Measurements from ENCODE around the gene EXTL2.
"Not testable (repeated sequence)": the region's sequence is repeated elsewhere in the genome, so short reads cannot be mapped to it uniquely, and the experiment has no call there.

The EXTL2 gene

DNA sequence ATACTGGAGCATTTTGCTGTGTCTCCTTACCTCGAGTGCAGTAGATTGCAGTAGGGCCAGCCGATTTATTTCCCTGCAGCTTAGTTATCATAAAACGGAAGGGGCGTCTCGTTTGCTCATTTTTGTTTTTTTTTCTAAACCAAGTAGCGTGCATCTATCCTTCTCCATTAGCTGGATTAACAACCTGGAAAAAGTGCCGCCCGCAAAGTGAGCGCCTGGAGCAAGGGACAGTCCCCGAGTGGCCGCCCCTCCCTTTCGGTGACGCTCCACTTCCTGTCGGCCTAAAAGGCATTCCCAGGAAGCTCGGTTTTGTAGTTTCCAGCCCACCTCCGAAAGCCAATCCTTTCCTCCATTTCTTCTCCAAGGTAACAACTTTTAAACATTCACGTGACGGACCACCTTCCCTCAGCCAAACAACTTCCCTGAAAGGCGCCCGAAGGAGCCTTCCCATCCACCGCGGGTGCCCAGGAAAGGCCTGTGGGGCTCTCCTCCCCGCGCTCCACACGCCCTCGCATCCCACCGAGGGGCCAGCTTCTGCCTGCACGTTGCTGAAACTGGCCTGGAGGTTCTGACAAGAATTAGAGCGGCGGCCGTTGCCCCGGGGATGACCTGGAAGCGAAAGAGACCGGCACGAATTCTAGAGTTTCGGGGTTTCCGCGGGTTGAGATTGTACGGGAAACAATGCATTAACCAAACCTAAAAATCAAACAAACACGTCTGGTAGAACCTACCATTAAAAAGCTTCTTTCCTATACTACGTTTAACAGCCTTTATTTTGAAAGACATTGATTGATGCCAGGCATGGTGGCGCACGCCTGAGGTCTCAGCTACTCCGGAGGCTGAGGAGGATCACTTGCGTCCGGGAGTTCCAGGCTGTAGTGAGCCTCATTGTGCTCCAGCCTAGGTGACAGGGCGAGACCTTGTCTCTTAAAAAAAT is at the start of gene EXTL2:
Gene EXTL2, minus strand, starts transcription at position 240 of the 937 bp plus-strand sequence. CDS start 6,085 bp downstream, outside the sequence.
- peak; percentile 30 to 69 for DNase-seq (ENCODE audit: low read depth in 2 of 2)

GRCh38 chr1:100943533-100943932 is 48.9 kb upstream of the EXTL2 start:
- DNase-seq (ENCODE audit: low read depth in 2 of 2): no peak

DNA sequence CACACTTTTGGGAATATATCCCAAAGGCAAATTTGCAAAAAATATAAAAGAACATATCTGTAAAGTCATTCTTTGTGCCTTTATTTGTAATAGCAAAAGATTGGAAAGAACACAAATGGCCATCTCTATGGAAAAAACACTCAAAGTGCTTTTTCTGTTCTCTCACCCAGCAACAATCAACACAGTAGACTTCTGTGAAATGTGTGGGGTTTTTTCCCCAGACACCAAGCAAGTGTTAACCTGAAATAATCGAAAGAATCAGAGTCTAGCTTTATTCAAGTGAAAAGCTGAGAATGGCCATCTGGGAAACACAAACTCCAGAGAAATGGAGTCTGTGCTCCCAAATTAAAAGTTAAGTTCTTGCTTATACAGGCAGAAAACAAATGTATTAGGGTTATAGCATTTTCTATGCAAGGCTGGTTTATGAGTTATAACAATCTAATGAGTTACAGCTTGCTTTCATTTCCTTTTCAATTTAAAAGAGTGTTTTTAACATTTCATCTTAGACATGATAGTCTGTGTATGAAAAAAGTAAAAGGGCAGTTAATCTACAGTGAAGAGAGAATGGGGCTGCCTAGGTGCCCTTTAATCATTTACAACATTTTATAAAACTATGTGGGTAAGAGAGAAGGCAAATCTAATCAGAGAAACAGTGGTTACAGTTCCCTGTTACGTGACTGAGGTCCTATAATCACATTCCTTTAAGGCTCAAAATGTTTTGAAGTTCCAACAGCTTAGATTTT is 47.8 kb upstream of the EXTL2 start:
- DNase-seq (ENCODE audit: low read depth in 2 of 2): no peak

DNA sequence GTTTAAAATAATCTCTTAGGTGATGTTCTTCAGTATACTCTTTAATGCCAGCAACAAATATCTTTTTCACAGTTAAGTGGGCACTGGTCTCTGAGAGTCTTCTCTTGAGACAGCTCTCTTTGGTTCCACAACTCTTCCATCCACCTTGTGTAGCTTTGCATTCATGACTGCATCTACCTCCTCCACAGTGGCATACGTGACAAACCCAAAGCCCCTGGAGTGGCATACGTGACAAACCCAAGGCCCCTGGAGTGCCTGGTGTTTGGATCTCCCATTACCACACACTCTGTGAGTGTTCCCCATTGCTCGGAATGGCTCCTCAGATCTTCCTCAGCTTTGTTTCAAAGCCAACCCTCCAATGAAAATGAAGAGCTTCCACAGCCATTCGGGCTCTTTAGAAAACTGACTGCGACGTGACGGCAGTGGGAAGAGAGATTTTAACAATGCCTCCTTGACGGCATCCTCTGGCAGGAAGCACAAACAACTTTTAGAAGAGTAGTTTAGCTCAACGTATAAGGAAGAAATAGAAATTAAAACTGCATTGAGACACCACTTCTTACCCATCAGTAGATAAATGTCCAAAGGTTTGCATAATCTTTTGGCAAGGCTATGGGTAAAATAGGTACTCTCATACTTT is 47.1 kb upstream of the EXTL2 start:
- DNase-seq (ENCODE audit: low read depth in 2 of 2): no peak

DNA sequence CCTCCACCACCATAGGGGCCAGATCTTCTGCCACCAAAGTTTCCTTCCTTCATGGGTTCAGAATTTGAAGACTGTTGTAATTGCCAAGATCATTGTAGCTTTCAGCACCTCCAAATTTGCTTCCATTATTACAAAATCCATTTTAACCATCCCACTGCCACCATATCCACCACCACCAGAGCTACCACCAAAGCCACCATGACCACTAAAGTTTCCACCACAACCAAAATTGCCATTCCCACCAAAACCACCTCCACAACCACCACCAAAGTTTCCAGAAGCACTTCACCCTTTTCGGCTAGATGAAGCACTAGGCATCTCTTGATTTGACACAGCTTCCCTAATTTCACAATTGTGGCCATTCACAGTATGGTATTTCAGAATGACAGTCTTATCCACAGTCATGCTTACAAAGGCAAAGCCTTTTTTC is 46.5 kb upstream of the EXTL2 start:
- DNase-seq (ENCODE audit: low read depth in 2 of 2): peak in 1 of 2 donors; percentile 34

- no peak for DNase-seq (ENCODE audit: low read depth in 2 of 2)
Measured at GRCh38 chr1:100936194-100936967, 41.7 kb upstream of the EXTL2 start.

GRCh38 chr1:100933555-100933954 is 38.9 kb upstream of the EXTL2 start:
- DNase-seq (ENCODE audit: low read depth in 2 of 2): not testable (repeated sequence)

DNA sequence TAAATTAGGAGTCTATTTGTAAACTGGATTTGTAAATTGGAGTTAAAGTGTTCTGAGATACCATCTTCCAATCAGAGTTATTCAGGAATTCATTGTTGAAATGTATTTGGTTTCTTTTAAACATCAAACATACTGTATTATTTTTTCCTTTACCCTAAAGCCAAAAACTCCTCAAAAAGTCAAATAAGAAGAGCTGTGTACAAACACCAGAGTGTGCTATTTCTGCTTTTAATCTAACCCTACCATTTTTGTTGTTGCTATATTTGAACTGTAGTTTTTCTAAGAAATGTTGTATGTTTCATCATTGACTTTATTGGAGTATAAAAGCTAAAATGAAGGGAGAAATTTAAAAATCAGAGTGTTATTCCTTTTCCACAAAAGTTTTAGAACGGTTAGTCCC is 37.1 kb upstream of the EXTL2 start:
- no peak for DNase-seq (ENCODE audit: low read depth in 2 of 2)

- DNase-seq (ENCODE audit: low read depth in 2 of 2): no peak
Measured at GRCh38 chr1:100930494-100930893, 35.9 kb upstream of the EXTL2 start.

- no peak for DNase-seq (ENCODE audit: low read depth in 2 of 2)
Measured at GRCh38 chr1:100928128-100928527, 33.5 kb upstream of the EXTL2 start.

DNA sequence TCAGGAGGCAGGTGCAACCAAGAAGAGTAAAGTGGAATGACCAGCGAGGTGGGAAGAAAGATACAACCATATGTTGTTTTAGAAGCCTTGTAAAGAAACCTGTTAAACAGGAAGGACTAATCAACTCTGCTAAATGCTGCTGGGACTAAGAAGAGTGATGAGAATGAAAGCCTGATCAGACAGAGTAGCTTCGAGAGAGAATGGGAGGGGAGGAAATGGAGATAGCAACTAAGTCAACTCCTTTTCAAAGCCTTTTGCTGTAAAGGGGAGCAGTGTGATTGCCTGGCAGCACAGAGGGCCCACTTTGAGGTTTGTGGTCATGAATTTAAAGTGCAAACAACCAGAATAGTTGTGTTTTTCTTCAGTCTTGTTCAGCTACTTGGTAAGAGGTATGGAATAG is 32.6 kb upstream of the EXTL2 start:
- no peak for DNase-seq (ENCODE audit: low read depth in 2 of 2)

GRCh38 chr1:100926240-100926639 is 31.6 kb upstream of the EXTL2 start:
- DNase-seq (ENCODE audit: low read depth in 2 of 2): no peak

- no peak for DNase-seq (ENCODE audit: low read depth in 2 of 2)
Measured at GRCh38 chr1:100924991-100925390, 30.3 kb upstream of the EXTL2 start.

DNA sequence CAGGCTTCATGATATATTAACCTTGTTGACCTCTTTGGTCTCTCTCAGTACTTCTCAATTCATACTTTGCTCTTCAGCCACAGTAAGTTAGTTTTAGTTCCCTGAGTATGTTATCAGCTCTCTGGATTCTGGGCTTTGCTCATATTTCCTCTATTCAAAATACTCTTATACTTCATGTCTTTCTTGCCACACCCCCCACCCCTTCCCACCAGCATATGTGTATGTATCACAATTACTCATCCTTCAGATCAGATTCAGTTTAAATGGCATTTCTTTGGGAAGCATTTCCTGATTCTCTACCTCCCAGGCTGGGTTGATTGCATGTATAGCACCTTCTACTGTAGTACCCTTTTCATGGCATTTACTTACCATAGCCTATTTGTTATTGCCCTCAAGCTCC is 29.6 kb upstream of the EXTL2 start:
- no peak for DNase-seq (ENCODE audit: low read depth in 2 of 2)

DNA sequence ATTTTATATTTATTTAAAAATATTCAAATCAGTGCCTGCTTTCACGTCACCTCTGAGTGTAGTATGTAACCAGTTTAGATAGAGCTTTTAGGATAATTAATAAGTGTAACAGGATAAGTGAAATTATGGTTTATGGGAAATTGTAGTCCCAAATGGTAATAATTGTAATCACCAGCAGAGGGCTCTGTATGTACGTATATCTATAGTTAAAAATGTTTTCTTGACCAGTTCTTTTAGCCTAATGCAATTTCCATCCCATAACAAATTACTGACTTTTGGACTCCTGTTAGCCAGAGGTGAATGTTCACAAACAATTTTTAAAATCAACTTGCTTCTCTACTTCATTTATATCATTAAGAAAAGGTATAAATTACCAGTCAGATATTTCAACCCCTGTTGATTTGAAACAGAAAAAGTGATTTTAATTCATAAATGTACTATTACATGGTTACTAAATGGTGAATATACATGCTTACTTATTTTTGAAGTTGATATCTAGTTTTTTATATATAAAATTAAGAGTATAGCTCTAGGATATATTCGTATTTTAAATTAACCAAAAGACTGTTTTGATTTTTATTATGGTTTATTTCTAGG is 26.6 kb upstream of the EXTL2 start:
- no peak for DNase-seq (ENCODE audit: low read depth in 2 of 2)

- DNase-seq (ENCODE audit: low read depth in 2 of 2): no peak
Measured at GRCh38 chr1:100912019-100912418, 17.4 kb upstream of the EXTL2 start.

DNA sequence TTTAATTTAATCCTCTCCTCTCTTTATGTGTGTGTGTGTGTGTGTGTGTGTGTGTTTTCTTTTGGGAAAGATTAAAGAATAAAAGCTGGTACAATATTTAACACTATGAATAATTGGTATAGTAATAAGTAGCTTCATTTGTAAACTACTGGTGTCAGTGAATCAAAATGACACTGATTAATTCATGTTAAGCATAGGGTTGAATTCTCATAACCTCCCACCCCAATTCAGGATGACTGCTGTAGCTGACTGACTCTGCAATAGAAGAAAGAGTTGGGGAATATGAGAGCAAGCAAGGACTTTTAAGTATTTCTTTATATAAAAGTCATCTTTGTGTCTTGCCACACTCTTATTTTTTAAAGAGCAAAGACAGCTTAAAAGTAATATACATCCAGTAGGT is 14.4 kb upstream of the EXTL2 start:
- DNase-seq (ENCODE audit: low read depth in 2 of 2): no peak

GRCh38 chr1:100907887-100908286 is 13.2 kb upstream of the EXTL2 start:
- no peak for DNase-seq (ENCODE audit: low read depth in 2 of 2)

DNA sequence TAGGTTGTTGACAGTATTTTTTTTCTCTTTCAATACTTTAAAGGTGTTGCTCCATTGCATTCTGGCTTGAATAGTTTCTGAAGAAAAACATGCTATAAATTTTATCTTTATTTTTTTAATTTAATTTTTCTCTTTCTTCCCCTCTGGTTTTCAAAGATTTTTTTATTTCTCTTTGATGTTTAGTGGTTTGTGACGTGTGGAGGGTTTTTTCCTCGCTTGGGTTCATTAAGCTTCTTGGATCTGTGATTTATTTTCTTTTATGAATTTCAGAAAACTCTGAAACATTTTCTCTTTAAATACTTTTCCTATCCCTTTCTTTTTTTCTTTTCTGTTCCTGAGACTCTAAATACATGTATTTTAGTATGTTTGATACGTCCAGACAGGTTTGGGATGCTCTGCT is 10.5 kb upstream of the EXTL2 start:
- DNase-seq (ENCODE audit: low read depth in 2 of 2): no peak

DNA sequence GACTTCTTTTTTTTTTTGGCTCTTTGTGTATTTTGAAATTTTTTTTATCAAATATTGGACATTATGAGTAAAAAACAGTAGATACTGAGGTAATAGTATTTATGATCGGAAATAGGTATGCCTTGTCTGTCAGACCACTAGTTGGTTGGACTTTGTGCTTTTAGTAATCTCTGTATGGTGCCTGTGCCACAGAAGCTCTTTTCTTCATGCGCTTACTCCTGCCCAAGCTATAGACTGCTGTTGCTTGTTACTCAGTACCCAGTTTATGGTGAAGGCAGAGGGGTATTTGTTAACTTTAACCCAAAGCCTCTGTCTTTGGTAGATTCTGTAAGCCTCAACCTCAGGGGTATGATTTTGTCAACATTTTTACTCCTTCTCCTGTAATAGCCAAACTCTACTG is 9.9 kb upstream of the EXTL2 start:
- no peak for DNase-seq (ENCODE audit: low read depth in 2 of 2)

- DNase-seq (ENCODE audit: low read depth in 2 of 2): no peak
Measured at GRCh38 chr1:100903777-100904176, 9.1 kb upstream of the EXTL2 start.
